GM12891 (cell line): ENCODE results near the gene ALK.

ENCODE experiments used
- PAX5 ChIP-seq: IDR thresholded peaks from 2 replicates; pipeline ENCODE4 v1.6.1; 2011; ENCODE audit warnings: low read length, moderate library complexity, mild to moderate bottlenecking; ENCODE audit not compliant: insufficient read depth, severe bottlenecking
- POLR2A ChIP-seq: IDR thresholded peaks from 2 replicates; pipeline ENCODE4 v1.6.1; 2011; ENCODE audit warnings: low read depth, low read length, control low read depth
- POLR2AphosphoS5 ChIP-seq: IDR thresholded peaks from 2 replicates; pipeline ENCODE4 v1.6.1; 2011; ENCODE audit warnings: low read depth, low read length, control low read depth
- POU2F2 ChIP-seq: IDR thresholded peaks from 2 replicates; pipeline ENCODE4 v1.6.1; 2011; ENCODE audit warnings: low read depth, mild to moderate bottlenecking, control low read depth, low read length, moderate library complexity
- SPI1 ChIP-seq: IDR thresholded peaks from 2 replicates; pipeline ENCODE4 v1.6.1; 2011; ENCODE audit warnings: low read depth, low read length, control low read depth
- TAF1 ChIP-seq: IDR thresholded peaks from 2 replicates; pipeline ENCODE4 v1.6.1; 2011; ENCODE audit warnings: low read depth, low read length, control low read depth

DNA sequence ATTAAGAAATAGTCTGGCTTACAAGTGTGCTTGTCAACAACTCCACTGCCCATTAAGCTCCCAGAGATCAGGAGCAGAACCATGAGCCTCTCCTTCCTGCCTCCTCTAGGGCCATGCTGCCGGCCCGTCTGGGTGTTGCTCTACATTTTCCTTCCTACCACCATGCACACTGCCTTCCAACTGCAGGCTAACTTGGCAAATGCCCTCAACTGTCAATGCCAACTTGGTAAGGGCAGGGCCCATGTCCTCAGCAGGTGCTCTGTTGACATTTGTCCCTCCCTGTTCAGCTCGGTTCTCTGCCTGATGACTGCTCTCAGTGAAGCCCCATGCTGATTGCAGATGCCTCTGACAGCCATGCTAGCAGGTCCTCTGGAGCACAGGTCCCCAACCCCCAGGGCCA is 345.2 kb downstream of the ALK start:
- TF ChIP-seq POLR2AphosphoS5 (no peak), POLR2A (no peak), TAF1 (no peak), POU2F2 (no peak), PAX5 (no peak), SPI1 (no peak)
